HG03064 (cell line): ENCODE results near the gene GGA2.
"Not testable (repeated sequence)": the region's sequence is repeated elsewhere in the genome, so short reads cannot be mapped to it uniquely, and the experiment has no call there.

Experiments
- ATAC-seq: cut with Tn5 transposase; IDR thresholded peaks from one replicate; pipeline ENCODE4 v1.9.1; 2021; ENCODE audit warnings: low read depth; ENCODE audit not compliant: unreplicated experiment

Gene GGA2

GRCh38 chr16:23524886-23525285, 14.6 kb upstream of the GGA2 start:
- ATAC-seq, result no peak

- ATAC-seq, result no peak
Observed at GRCh38 chr16:23523876-23524385, 13.6 kb upstream of the GGA2 start.

DNA sequence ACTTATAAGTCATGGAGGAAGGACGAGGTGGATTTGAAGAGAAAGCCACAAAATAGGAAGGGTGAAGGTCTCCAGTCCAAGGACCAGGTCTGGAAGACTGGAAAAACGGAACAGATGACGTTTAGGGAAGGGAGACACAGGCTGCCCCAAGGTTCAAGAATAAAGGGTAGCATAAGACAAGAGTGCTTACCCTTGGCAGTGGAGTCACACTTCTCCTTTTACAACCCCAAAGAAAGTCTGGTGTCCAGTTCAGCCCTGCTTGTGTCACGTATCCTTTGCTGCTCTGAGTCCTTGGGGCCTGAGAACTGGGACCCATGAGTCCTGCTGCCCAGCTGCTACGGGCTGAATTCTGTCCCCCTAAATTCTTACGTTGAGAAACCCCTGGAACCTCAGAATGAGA, 13.0 kb upstream of the GGA2 start:
- ATAC-seq, result no peak

GRCh38 chr16:23521965-23522364, 11.7 kb upstream of the GGA2 start:
- ATAC-seq, result no peak

DNA sequence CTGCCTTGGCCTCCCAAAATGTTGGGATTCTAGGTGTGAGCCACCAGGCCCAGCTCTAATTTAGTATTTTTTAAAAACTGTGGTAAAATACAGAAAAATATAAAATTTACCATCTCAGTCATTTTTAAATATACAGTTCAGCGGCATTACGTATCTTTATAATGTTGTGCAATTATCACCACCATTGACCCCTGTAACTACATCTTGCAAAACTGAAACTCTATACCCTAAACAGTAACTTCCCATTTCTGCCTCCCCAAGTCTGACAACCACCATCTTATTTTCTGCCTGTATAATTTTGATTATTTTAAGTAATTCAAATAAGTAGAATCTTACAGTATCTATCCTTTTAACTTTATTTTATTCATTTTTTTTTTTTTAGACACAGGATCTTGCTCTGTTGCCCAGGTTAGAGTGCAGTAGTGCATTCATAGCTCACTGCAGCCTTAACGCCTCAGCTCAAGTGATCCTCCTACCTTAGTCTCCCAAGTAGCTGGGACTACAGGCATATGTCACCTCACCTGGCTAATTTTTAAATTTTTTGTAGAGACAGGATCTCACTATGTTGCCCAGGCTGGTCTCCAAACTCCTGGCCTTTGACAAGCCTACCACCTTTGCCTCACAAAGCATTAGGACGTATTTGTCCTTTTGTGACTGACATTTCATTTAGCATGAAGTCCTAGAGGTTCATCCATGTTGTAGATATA, 10.9 kb upstream of the GGA2 start:
- no peak for ATAC-seq

DNA sequence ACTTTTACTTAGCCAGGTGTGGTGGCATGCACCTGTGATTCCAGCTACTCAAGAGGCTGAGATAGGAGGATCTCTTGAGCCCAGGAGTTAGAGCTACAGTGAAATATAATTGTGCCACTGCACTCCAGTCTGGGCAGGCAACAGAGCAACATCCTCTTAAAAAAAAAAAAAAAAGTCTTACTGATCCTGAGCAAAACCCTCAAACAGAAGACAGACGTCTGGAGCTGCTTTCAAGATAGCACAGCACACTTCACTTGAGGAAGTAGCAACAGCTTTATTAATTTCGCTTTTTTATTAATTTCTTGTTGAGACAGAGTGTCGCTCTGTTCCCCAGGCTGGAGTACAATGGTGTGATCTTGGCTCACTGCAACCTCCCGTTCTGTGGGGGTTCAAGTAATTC, 10.2 kb upstream of the GGA2 start:
- no peak for ATAC-seq

DNA sequence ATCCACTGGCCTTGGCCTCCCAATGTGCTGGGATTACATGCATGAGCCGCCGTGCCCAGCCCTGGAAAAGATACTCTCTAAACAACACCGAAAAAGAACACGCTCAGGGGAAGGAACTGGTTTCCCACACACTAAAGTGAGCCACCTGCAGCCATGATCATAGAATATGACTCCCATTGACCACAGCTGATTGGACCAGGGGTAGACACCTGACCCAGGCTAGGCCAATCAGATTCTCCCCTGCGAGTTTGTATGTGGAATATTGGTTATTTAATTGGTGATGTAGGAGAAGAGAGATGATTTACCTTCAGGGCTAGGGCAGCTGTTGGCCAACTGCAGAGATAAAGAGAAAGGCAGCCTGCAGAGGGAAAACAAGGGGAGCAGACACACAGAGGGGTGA, 9.0 kb upstream of the GGA2 start:
- ATAC-seq, result no peak

DNA sequence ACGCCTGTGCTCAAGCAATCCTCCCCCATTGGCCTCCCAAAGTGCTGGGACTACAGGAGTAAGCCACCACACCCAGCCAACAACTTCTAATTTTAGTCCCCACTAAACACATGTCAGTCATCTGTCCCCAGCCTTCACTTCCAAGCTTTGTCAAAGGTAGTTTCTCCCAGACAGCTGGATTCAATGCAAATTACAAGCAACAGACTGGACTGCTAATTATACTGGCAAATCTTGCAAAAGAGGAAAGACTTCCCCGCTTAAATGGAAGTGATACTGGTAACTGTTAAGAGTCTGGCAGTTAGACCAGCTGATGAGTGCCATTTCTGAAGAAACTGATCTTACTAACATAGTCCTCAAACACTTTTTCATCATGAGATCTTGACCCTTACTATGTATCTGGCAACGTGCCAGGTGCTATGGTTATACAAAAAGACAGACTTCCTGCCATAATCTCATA, 8.2 kb upstream of the GGA2 start:
- ATAC-seq, result no peak

DNA sequence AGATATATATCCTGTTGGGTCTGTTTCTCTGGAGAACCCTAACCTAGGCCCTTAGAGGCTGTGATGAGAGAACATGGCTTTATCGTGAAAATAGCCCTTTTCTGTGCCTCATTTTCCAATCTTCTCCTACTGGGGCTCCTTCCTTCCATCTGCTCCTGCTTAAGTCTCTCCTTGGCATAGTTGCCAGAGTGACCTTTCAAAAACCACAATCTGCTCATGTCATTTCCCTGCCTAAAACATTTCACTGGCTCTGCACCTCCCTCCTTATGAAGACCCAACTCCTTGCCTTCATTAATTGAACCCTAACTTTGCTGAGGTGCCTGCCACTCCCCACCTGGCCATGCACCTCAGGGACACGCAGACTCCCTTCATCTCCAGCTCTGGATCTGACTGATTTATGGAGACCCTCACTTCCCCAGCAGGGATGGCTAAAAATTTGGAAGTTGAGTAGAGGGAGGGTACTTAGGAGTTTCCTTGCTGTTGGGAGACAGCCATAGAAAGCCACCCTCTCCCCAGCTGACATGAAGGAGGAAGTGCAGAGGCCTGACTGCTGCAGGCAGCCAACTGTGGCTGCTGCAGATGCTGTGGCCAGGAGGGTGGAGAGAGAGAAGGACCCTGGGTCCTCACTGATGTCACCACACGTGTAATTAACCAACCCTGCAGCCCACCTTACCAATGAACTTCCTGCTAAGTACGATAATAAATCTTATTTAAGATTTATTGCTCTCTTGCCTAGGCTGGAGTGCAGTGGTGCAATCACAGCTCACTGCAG, 6.3 kb upstream of the GGA2 start:
- ATAC-seq, result no peak

GRCh38 chr16:23515881-23516280, 5.6 kb upstream of the GGA2 start:
- ATAC-seq, result no peak

DNA sequence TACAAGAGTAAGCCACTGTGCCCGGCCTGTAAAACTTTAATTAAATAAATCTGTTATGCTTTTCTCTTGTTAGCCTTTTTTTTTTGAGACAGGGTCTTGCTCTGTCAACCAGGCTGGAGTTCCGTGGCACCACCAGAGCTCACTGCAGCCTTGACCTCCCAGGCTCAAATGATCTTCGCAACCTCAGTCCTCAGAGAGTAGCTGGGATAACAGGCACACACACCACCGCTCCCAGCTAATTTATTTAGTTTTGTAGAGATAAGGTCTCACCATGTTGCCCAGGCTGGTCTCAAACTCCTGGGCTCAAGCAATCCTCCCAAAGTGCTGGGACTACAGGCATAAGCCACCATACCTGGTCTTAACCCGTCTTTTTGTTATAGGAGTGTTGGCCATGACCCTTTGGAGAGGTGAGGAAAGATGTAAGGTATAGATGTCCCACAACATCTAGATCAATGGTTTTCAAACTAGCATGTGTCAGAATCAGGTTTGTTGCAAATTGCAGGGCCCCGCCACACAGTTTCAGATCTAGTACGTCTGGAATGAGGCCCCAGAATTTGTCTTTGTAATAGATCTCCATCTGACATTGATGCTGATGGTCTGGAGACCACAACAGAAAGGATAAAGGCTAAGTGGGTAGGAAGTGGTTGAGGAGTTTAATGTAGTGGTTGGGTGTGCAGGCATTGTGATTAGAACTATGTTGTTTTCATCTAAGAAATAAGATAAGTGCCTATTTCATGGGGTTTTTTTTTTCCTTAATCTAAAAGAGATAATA, 4.3 kb upstream of the GGA2 start:
- no peak for ATAC-seq

DNA sequence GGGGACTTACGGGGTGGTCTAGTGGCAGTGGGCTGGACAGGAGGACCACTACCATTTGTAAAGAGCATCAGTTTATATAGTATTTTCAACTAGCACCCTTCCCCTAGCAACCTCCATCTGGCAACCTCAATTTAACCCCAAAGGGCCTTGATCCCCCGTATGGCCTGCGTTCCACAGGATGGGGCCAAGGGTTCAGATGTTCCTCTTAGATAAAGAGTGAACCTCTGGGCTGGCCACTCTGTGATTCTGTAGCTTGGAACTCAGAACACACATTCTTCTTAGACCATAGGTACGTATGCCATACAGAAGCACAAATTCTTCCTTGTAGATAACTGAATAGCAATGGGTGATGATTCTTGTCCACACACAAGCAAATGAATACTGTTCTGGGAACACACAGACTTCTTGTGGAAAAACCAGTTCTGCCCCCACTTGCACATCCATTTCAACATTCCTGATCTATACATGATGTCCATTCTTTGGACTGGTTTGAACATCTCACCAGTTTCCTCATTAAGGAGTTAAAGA, 1.9 kb upstream of the GGA2 start:
- no peak for ATAC-seq

DNA sequence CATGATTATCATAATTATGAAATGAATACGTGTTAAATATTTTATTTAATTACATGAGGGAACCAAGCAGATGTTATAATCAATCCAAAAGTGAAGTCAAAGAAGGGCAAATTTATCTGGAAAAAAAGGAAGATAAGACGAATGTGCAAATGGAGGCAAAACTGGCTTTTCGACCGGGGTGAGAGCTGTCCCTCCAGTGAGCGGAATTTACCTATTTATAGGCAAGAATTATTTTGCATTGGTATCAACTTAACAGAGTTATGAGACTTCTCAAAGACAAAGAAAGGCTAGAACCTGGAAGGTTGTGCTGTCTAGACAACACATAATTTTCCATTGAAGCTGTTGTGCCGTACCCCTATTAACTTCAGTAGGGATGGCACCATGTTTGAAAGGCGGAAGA, 1.4 kb upstream of the GGA2 start:
- no peak for ATAC-seq

DNA sequence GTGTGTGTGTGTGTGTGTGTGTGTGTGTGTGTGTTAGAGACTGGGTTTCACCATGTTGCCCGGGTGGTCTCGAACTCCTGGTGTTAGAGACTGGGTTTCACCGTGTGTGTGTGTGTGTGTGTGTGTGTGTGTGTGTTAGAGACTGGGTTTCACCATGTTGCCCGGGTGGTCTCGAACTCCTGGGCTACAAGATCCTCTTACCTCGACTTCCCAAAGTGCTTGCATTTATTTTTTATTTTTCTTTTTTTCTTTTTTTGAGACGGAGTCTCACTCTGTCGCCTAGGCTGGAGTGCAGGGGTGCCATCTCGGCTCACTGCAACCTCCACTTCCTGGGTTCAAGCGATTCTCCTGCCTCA, 599 bp upstream of the GGA2 start:
- ATAC-seq, result not testable (repeated sequence)

- ATAC-seq, result no peak
Observed at GRCh38 chr16:23509782-23510163, 521 bp downstream of the GGA2 start.

DNA sequence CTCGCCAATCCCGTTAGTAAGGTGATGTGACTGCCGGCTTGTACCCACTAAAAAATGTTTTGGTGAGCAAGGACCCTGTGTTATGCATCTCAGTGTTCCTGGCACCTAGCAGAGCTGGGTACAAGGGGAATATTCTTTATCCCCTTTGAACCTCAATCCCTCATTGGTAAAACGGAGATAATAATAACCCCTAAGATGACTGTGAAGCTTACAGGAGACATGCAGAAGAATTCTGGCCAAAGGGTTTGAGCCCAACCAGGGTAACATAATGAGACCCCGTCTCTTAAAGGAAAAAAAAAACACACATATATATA, 896 bp downstream of the GGA2 start:
- no peak for ATAC-seq

DNA sequence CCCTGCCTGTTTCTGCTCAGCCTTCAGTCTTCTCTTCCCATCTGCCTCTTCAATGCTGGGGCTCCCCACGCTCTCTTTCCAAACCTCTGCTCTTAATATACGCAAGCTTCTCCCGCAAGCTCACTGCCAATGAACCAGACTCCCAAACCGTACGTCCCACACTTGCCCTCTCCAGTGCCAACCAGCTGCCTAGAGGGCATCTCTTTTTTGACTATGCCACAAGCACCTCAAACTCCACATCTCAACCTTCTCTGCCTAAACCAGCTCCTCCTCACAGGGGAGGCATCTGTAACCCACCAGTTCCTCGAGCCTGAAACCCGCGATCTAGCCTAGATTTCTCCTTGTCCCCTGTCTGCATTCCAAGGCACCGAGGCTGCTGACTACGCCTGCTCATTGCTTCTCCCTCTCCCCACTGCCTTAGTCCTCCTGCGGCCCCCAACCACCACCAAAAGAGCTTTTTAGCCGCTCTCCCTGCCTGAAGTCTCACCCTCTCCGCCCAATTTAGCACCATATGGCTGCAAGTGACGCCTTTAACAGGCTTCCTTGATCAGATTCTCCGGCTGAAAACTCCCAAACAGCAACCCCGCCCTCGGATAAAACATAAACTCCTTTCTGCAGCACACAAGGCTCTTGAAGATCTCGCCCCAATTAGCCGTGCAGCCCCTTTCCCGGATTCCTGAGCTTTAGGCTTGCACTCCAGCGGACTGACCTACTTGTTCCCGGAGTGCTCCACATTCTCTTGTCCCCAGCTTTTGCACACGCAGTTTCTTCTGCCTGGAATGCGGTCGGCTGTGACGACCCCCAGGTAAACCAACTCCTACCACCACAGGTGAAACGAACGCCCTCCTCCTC, 1.5 kb downstream of the GGA2 start:
- no peak for ATAC-seq

GRCh38 chr16:23506606-23506994, 3.7 kb downstream of the GGA2 start:
- no peak for ATAC-seq

- ATAC-seq, result no peak
Observed at GRCh38 chr16:23505671-23506605, 4.4 kb downstream of the GGA2 start.
